Duodenal mucosa (tissue), 2 donors: ENCODE measurements around the gene HSD17B1.

ENCODE experiments used
- H3K27ac ChIP-seq: one replicate; pipeline ENCODE4 v1.7.0; 2013; ENCODE audit warnings: low read depth, low read length
- H3K27me3 ChIP-seq, 2 donors: one replicate each; pipeline ENCODE4 v1.7.0; 2013; ENCODE audit warnings: low read length in 2 of 2, control low read depth in 1 of 2; ENCODE audit not compliant: insufficient read depth in 2 of 2, control insufficient read depth in 1 of 2
- H3K36me3 ChIP-seq, 2 donors: one replicate each; pipeline ENCODE4 v1.7.0; 2013; ENCODE audit warnings: low read length in 2 of 2, control low read depth in 1 of 2; ENCODE audit not compliant: insufficient read depth in 2 of 2, control insufficient read depth in 1 of 2
- H3K4me1 ChIP-seq, 2 donors: one replicate each; pipeline ENCODE4 v1.7.0; 2013; ENCODE audit warnings: low read length in 2 of 2, control low read depth in 1 of 2; ENCODE audit not compliant: insufficient read depth in 2 of 2, control insufficient read depth in 1 of 2
- H3K4me3 ChIP-seq, 2 donors: one replicate each; pipeline ENCODE4 v1.7.0; 2013; ENCODE audit warnings: low read length in 2 of 2, low read depth in 1 of 2
- H3K9ac ChIP-seq, 2 donors: one replicate each; pipeline ENCODE4 v1.7.0; 2013; ENCODE audit warnings: low read length in 2 of 2, low read depth in 1 of 2
- H3K9me3 ChIP-seq, 2 donors: one replicate each; pipeline ENCODE4 v1.7.0; 2013; ENCODE audit warnings: low read length in 2 of 2, control low read depth in 1 of 2; ENCODE audit not compliant: control insufficient read depth in 1 of 2

Gene HSD17B1

GRCh38 chr17:42596386-42596785, 43.7 kb downstream of the HSD17B1 start:
- Histone ChIP-seq H3K9me3 (no peaks in the 10 kb centered on the region), H3K4me1 (no peaks in the 10 kb centered on the region), H3K36me3 (peaks cover 0 to 7% of the 10 kb centered on the region in 2 donors), H3K27me3 (no peaks in the 10 kb centered on the region), H3K4me3 (no peak overlapping the region), H3K9ac (no peak overlapping the region), H3K27ac (no peak overlapping the region)

- Histone ChIP-seq H3K4me1 (no peaks in the 10 kb centered on the region), H3K27me3 (no peaks in the 10 kb centered on the region), H3K9ac (no peak overlapping the region), H3K9me3 (no peaks in the 10 kb centered on the region), H3K4me3 (no peak overlapping the region), H3K36me3 (peaks cover 3 to 4% of the 10 kb centered on the region in 2 donors), H3K27ac (no peak overlapping the region)
Observed at GRCh38 chr17:42598905-42599304, 46.2 kb downstream of the HSD17B1 start.

GRCh38 chr17:42603318-42603717, 50.6 kb downstream of the HSD17B1 start:
- H3K27me3 ChIP-seq = no peaks in the 10 kb centered on the region
- H3K36me3 ChIP-seq = peaks cover 4 to 7% of the 10 kb centered on the region in 2 donors
- H3K4me1 ChIP-seq = peaks cover 16 to 17% of the 10 kb centered on the region in 2 donors
- H3K9me3 ChIP-seq = no peaks in the 10 kb centered on the region
- H3K9ac ChIP-seq = no peak overlapping the region
- H3K27ac ChIP-seq = no peak overlapping the region
- no peak overlapping the region for H3K4me3 ChIP-seq
